DND-41 (cell line): ENCODE data around the gene FAU.

Source experiments
- EZH2 ChIP-seq: IDR thresholded peaks from 3 replicates; pipeline ENCODE4 v1.6.1; 2012; ENCODE audit warnings: borderline replicate concordance, low read depth, mild to moderate bottlenecking, moderate library complexity, low read length, inconsistent platforms; ENCODE audit not compliant: severe bottlenecking
- TF ChIP-seq, protein P1 (sequence below): IDR thresholded peaks from 2 replicates; pipeline ENCODE4 v1.5.1; 2012; ENCODE audit warnings: borderline replicate concordance, low read length, moderate library complexity, mild to moderate bottlenecking; ENCODE audit not compliant: poor library complexity, severe bottlenecking; ENCODE audit errors: extremely low read depth

DNA sequence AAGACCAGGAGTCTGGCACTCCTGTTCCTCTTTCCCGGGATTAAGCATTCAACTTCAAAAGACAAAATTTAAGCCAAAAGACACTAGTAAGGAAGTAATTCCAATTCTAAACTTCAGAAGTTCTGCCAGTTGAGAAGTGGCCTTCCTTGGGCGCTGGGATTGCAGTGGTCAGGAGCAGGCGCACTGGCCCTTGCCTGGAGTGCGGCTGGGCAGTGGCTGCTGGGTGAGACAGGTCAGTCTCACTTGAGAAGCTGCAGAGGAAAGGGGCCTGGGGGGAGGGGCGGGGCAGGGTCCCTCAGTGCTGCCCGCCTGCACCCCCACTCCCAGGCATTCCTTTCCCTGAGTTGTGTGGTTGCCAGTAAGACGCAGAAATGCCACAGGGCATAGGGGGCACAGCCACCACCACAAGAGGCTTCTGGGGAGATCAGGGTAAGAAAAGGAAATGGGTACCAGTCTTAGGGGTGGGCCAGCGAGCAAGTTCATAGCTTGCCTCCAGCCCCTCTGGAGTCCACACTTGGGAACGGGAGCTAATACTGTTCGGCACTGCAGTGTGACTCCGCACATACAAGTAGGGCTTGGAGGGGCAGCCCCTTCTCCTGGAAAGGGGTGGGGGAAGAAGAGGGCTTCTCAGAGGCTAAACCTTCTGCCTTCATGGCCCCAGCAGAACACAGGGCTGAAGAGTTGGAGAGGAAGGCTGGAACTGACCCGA is 5.7 kb upstream of the FAU start:
- TF ChIP-seq, protein P1, sequence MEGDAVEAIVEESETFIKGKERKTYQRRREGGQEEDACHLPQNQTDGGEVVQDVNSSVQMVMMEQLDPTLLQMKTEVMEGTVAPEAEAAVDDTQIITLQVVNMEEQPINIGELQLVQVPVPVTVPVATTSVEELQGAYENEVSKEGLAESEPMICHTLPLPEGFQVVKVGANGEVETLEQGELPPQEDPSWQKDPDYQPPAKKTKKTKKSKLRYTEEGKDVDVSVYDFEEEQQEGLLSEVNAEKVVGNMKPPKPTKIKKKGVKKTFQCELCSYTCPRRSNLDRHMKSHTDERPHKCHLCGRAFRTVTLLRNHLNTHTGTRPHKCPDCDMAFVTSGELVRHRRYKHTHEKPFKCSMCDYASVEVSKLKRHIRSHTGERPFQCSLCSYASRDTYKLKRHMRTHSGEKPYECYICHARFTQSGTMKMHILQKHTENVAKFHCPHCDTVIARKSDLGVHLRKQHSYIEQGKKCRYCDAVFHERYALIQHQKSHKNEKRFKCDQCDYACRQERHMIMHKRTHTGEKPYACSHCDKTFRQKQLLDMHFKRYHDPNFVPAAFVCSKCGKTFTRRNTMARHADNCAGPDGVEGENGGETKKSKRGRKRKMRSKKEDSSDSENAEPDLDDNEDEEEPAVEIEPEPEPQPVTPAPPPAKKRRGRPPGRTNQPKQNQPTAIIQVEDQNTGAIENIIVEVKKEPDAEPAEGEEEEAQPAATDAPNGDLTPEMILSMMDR: no peak
- no peak for TF ChIP-seq EZH2
